Smooth muscle cell of the brain vasculature (primary cell): ENCODE data around the gene SIGLEC9.

Experiments used
- DNase-seq: peaks from one replicate; pipeline ENCODE4 v3.0.0-alpha.2; 2012; ENCODE audit warnings: low read depth, low spot score

Gene SIGLEC9

GRCh38 chr19:51124729-51125128 lies at the start of gene SIGLEC9:
TSS of gene SIGLEC9 (plus strand) at chr19:51124906. CDS start at chr19:51124975, 69 bp downstream.
- no peak for DNase-seq

GRCh38 chr19:51075998-51076397 lies 48.7 kb upstream of the SIGLEC9 start:
- no peak for DNase-seq

DNA sequence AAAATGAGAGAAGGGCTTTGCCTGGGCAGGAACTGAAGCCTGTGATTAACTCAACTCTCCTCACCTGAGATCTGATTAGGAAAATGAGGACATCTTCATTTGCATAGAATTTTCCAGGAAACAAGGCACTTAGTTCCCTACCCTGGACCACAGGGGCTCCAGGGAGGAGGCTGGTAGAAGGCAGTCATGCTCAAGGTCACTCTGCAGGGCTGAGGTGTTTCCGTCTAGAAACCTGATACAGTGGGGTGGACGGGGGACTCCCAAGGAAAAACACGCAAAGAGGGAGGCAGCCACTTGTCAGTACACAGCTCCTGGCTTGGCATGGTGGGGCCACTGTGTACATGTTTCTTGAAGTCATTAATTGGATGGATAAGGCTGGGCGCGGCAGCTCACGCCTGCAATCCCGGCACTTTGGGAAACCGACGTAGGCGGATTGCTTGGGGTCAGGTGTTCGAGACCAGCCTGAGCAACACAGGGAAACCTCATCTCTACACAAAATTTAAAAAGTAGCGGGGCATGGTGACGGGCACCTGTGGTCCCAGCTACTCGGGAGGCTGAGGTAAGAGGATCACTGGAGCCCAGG lies 48.0 kb upstream of the SIGLEC9 start:
- no peak for DNase-seq

DNA sequence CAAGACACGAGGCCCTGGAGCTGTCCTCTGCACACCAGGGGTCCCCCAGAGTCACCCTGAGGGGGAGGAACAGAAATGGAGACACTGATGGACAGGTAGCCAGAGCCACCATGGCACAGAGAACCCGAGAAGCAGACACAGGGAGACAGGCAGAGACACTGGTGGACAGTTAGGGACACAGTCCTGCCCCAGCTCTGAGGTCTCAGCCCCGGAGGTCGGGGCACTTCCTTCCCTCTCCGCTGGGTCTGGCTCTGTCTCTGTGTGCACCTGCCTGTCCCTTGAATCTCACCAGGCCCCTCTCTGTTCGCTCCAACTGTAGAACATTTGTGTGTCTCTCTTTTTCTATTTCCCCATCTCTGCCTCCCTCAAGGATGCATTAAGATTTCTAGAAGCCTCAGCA lies 46.6 kb upstream of the SIGLEC9 start:
- no peak for DNase-seq

GRCh38 chr19:51078731-51079130 lies 46.0 kb upstream of the SIGLEC9 start:
- no peak for DNase-seq

DNA sequence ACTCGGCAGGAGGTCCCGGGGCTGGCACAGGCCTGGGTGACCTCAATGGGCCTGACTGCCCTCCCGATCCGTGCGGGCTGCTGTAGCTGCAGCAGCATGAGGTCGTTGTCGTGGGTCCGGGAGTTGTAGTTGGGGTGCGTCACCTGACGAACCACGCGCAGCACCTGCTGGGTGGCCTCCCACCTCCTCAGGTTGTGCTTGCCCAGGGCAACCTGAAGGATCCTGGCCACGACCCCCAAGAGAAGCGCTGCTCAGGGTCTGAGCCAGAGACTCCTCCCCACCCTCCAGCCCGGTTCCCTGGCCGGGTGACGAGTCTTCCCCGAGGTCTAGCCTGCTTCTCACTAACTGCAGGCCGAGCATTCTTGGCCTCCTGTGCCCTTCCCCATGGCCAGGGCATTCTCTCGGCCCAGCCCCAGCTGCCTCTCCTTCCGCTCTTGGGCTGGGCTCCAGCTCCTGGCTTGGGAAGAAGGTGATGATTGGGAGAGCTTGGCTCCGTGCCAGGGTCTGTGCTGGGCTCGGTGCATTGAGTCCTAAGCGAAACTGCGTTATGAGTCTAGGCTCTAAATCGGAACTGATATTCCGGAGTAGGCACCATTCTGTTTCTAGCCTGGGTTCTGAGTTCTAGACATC lies 45.1 kb upstream of the SIGLEC9 start:
- DNase-seq = no peak

DNA sequence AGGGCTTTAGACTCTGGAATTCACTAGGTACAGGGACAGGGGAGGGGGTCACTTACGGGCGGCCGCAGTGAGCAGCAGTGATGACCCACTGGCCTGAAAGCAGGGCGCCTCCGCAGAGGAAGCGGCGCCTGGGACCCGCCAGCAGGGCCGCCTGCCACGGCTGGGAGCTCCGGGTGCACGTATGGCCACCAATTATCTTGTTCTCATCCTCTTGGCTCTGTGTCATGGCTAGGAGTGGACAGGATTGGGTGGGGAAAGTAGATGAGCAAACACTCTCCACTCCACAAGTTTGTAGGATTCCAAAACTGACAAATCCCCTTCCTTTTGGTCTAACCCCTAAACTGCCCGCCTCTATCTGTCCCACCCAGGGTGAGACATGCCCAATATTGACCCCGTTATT lies 43.2 kb upstream of the SIGLEC9 start:
- DNase-seq = no peak

GRCh38 chr19:51082611-51083010 lies 42.1 kb upstream of the SIGLEC9 start, which contains the start of gene KLK14:
TSS of gene KLK14 (minus strand) at chr19:51082887. CDS start at chr19:51082614, 273 bp downstream.
- DNase-seq = no peak

- DNase-seq = no peak
These were observed 41.5 kb upstream of the SIGLEC9 start for GRCh38 chr19:51083181-51083580.

- no peak for DNase-seq
These were observed 40.9 kb upstream of the SIGLEC9 start for GRCh38 chr19:51083783-51084182.

- no peak for DNase-seq
These were observed 40.2 kb upstream of the SIGLEC9 start for GRCh38 chr19:51084505-51084904.

GRCh38 chr19:51086153-51086850 lies 38.4 kb upstream of the SIGLEC9 start:
- DNase-seq = no peak

DNA sequence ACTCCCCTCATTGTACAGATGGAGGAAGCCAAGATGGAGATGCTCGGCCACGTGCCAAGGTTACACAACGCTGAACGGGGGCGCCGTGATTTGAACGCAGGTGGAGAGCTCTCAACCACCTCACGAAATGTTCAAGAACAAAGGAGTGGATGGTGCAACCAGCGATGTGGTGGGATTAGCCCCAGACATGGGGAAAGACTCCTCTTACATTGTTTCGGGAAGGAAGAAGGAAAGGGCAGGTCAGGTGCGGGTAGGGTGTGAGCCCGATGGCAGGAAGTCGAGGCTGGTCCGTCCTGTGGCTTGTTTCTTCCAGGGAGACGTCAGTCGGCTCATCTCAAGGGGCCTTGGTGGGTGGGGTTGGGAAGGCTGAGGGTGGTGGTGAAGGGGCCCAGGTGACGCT lies 34.9 kb upstream of the SIGLEC9 start:
- no peak for DNase-seq

GRCh38 chr19:51090471-51090870 lies 34.2 kb upstream of the SIGLEC9 start:
- DNase-seq = no peak

DNA sequence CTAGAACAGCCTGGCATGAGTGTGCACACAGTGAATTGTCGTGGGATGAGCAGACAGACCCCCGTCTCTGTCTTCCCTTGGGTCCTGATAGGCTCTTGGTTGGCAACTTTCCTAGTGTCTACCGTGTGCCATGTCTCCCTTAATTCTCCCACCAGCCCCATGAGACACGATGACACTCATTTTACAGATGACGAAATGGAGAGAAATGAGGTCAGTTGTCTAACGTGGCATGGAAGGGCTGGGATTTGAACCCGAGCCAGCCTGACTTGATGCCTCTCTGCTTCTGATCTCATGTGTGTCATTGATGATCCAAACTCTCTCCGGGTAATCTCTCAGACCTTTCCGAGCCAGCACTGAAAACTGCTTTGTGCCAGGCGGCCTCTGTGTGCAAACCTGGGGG lies 33.6 kb upstream of the SIGLEC9 start:
- no peak for DNase-seq

- no peak for DNase-seq
These were observed 32.5 kb upstream of the SIGLEC9 start for GRCh38 chr19:51091895-51092873.

DNA sequence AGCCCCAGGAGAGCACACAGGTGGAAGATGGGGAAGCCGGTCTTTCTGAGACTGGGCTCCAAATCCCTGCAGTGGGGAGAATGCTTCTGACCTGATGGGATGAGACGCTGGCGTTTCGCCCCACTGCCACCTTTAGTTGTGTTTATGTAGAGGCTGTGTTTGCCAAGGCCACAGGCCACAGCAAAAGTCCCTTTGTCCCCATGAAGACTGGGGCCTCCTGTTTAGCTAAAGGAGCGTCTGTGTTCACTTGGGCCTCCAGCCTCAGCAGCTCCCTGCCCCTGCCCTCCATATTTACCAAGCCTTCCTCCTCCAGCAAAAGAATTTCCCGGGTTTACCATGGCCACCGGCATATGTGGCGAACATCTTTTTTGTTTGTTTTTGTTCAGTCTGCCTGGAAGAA lies 31.6 kb upstream of the SIGLEC9 start:
- no peak for DNase-seq

GRCh38 chr19:51093510-51094345 lies 31.0 kb upstream of the SIGLEC9 start:
- no peak for DNase-seq

DNA sequence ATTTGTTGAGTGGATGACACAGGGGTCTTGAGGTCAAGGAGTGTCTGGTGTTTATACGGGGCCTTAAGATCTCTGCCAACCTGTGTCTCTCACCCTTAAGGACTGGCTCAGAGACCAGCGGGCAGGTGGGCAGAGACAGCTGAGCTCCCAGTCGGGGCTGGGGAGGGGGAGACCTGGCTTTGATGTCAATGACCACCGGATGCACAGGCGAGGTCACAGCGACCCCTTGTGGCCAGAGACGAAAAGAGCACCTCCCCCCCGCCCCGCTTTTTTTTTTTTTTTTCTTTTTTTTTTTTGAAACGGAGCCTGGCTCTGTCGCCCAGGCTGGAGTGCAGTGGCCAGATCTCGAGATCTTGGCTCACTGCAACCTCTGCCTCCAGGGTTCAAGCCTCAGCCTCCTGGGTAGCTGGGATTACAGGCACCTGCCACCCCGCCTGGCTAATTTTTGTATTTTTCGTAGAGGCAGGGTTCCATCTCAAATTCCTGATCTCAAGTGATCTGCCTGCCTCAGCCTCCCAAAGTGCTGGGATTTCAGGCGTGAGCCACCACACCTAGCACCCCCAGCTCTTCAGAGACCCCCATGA lies 29.9 kb upstream of the SIGLEC9 start:
- no peak for DNase-seq

- no peak for DNase-seq
These were observed 28.1 kb upstream of the SIGLEC9 start for GRCh38 chr19:51096473-51097165.
